PFSK-1 (cell line): ENCODE results near the gene DLEU7.

Experiments
- FOXP2 ChIP-seq: optimal IDR thresholded peaks from 2 replicates; pipeline ENCODE3; 2011; ENCODE audit warnings: borderline replicate concordance, control low read depth, inconsistent platforms; ENCODE audit not compliant: insufficient read depth; ENCODE audit errors: extremely low read length, extremely low read depth
- POLR2AphosphoS5 ChIP-seq: IDR thresholded peaks from 2 replicates; pipeline ENCODE4 v1.6.1; 2012; ENCODE audit warnings: low read depth, mild to moderate bottlenecking, control low read depth, low read length, moderate library complexity
- SIN3A ChIP-seq: IDR thresholded peaks from 2 replicates; pipeline ENCODE4 v1.6.1; 2012; ENCODE audit warnings: mild to moderate bottlenecking, low read length, moderate library complexity, borderline replicate concordance; ENCODE audit not compliant: insufficient read depth
- TAF1 ChIP-seq: IDR thresholded peaks from 2 replicates; pipeline ENCODE4 v1.6.1; 2012; ENCODE audit warnings: low read length, control low read depth, borderline replicate concordance; ENCODE audit not compliant: insufficient read depth
- TF ChIP-seq, protein P1 (sequence below), 2 experiments: IDR thresholded peaks; 2 replicates each; pipeline versions ENCODE4 v1.6.1 to v1.8.0; 2011 to 2012; ENCODE audit warnings: low read depth in 2 of 2, low read length in 2 of 2, control low read depth in 1 of 2, inconsistent platforms in 1 of 2, mild to moderate bottlenecking in 1 of 2, moderate library complexity in 1 of 2; ENCODE audit not compliant: insufficient read depth in 1 of 2

DNA sequence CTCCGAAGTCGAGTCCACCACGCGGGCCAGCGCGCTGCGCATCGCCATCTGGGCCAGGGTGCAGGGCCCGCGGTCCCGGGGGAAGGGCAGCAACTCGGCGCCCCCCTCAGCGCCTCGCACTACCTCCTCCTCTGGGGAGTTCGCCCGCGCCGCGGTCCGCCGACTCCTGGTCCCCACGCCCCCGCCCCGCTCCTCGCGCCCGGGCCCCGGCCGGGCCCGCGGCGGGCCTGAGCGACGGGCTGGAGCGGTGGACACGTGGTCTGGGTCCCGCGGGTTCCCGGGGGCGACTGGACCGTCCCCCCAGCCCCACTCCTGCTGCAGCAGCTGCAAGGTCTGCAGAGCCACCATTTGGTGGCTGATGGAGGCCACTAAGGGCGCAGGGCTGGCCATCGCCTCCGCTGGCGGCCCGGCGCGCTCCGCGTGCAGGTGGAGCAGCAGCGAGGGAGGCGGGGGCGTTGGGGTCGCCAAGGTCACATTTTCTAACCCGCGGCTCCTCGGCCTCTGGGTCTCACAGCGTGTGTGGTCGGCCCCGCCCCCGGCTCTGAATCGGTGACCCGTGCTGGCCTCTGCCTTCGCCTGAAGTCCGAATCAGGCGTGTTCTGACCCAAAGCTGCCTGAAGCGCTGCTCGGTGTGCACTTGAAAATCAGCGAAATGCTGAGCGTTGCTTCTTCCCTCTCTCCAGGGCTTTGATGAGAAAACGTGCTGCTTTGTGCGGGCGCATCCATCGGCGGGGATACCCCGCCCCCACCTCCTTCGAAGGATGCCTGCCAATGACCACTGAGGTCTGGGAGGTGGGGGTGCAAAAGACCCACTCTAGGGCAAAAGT is at the start of gene DLEU7:
- no peak for TF ChIP-seq POLR2AphosphoS5
- TF ChIP-seq SIN3A, result no peak
- TF ChIP-seq, protein P1, sequence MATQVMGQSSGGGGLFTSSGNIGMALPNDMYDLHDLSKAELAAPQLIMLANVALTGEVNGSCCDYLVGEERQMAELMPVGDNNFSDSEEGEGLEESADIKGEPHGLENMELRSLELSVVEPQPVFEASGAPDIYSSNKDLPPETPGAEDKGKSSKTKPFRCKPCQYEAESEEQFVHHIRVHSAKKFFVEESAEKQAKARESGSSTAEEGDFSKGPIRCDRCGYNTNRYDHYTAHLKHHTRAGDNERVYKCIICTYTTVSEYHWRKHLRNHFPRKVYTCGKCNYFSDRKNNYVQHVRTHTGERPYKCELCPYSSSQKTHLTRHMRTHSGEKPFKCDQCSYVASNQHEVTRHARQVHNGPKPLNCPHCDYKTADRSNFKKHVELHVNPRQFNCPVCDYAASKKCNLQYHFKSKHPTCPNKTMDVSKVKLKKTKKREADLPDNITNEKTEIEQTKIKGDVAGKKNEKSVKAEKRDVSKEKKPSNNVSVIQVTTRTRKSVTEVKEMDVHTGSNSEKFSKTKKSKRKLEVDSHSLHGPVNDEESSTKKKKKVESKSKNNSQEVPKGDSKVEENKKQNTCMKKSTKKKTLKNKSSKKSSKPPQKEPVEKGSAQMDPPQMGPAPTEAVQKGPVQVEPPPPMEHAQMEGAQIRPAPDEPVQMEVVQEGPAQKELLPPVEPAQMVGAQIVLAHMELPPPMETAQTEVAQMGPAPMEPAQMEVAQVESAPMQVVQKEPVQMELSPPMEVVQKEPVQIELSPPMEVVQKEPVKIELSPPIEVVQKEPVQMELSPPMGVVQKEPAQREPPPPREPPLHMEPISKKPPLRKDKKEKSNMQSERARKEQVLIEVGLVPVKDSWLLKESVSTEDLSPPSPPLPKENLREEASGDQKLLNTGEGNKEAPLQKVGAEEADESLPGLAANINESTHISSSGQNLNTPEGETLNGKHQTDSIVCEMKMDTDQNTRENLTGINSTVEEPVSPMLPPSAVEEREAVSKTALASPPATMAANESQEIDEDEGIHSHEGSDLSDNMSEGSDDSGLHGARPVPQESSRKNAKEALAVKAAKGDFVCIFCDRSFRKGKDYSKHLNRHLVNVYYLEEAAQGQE (IDR thresholded peaks at IDR 0.05; ENCODE audit: insufficient read depth in 1 of 2, low read depth in 2 of 2, low read length in 2 of 2), result no peak
- TF ChIP-seq TAF1, result no peak
- no peak for TF ChIP-seq FOXP2
